GM12878 (cell line): Measurements from ENCODE around the gene STAT5A.

Source experiments
- CBX5 ChIP-seq: sonication (generic); IDR thresholded peaks from 2 replicates; pipeline ENCODE4 v1.6.1; 2016; ENCODE audit warnings: low read depth, moderate library complexity, mild to moderate bottlenecking, inconsistent platforms
- CHD1 ChIP-seq: IDR thresholded peaks from 2 replicates; pipeline ENCODE4 v1.6.1; 2012; ENCODE audit warnings: low read depth, low read length, improper control_type of control experiment
- CHD4 ChIP-seq: fragments of 200-600 bp; sonication (generic); IDR thresholded peaks from 2 replicates; pipeline ENCODE4 v1.6.1; 2016; ENCODE audit warnings: mild to moderate bottlenecking
- CTCF ChIP-seq, 3 experiments: IDR thresholded peaks in 2 of 3; conservative IDR thresholded peaks in 1 of 3; 2 replicates each; pipeline ENCODE4 v1.5.1; 2011; ENCODE audit warnings: low read depth in 3 of 3, low read length in 3 of 3, mild to moderate bottlenecking in 3 of 3, control low read depth in 2 of 3, moderate library complexity in 2 of 3, inconsistent platforms in 1 of 3, mixed read lengths in 1 of 3; ENCODE audit not compliant: control insufficient read depth in 2 of 3, insufficient read depth in 1 of 3; ENCODE audit errors: extremely low read depth in 1 of 3
- JUND ChIP-seq: IDR thresholded peaks from 2 replicates; pipeline ENCODE4 v1.6.1; 2012; ENCODE audit warnings: low read depth, mild to moderate bottlenecking, low read length, improper control_type of control experiment, moderate library complexity
- POLR2A ChIP-seq: IDR thresholded peaks from 2 replicates; pipeline ENCODE4 v1.6.1; 2011; ENCODE audit warnings: low read depth, mild to moderate bottlenecking, low read length
- YBX1 ChIP-seq: fragments of 450-650 bp; IDR thresholded peaks from 2 replicates; pipeline ENCODE4 v1.6.1; 2016; ENCODE audit warnings: antibody characterized with exemption
- TF ChIP-seq, protein P1 (sequence below): IDR thresholded peaks from 2 replicates; pipeline ENCODE4 v1.6.1; 2012; ENCODE audit warnings: low read length, inconsistent platforms

- no peak for TF ChIP-seq POLR2A
- TF ChIP-seq CHD4, result no peak
- TF ChIP-seq CBX5, result no peak
- no peak for TF ChIP-seq CTCF (IDR thresholded peaks at IDR 0.05 in 2 of 3, conservative IDR thresholded peaks at IDR 0.05 in 1 of 3; ENCODE audit: control insufficient read depth in 2 of 3, extremely low read depth in 1 of 3, insufficient read depth in 1 of 3, low read depth in 3 of 3, low read length in 3 of 3)
- TF ChIP-seq YBX1, result no peak
- TF ChIP-seq, protein P1, sequence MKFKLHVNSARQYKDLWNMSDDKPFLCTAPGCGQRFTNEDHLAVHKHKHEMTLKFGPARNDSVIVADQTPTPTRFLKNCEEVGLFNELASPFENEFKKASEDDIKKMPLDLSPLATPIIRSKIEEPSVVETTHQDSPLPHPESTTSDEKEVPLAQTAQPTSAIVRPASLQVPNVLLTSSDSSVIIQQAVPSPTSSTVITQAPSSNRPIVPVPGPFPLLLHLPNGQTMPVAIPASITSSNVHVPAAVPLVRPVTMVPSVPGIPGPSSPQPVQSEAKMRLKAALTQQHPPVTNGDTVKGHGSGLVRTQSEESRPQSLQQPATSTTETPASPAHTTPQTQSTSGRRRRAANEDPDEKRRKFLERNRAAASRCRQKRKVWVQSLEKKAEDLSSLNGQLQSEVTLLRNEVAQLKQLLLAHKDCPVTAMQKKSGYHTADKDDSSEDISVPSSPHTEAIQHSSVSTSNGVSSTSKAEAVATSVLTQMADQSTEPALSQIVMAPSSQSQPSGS, result no peak
- no peak for TF ChIP-seq CHD1
- TF ChIP-seq JUND, result no peak
These were observed 21.2 kb upstream of the STAT5A start for GRCh38 chr17:42266918-42267766.
